ENCODE data around the gene NCOA1. TPM values are rescaled to one million over a fixed set of nuclear protein-coding genes. Genes with fewer than 3 reads are reported as not detected.

Gene NCOA1
- total RNA-seq, 2 experiments from 2014 or later = 35.5 to 40.6 TPM

- Mint-ChIP-seq H3K4me1 (ENCODE audit: low read depth) (no peaks in the 10 kb centered on the region), H3K27me3 (no peaks in the 10 kb centered on the region), H3K9me3 (no peaks in the 10 kb centered on the region), H3K4me3 (no peak overlapping the region), H3K36me3 (ENCODE audit: low read depth) (peaks cover 82% of the 10 kb centered on the region), H3K27ac (no peak overlapping the region)
- CTCF ChIA-PET = no interaction called here
- Histone ChIP-seq H3K27me3 (ENCODE audit: control insufficient read depth in 1 of 2, insufficient read depth in 2 of 2, low read length in 2 of 2) (no peaks in the 10 kb centered on the region), H3K4me1 (ENCODE audit: insufficient read depth, low read length) (no peaks in the 10 kb centered on the region), H3K36me3 (ENCODE audit: insufficient read depth, low read length) (peaks cover 20% of the 10 kb centered on the region), H3K27ac (ENCODE audit: low read depth in 1 of 2, low read length in 2 of 2) (no peak overlapping the region), H3K4me3 (ENCODE audit: low read length) (no peak overlapping the region), H3K9me3 (ENCODE audit: control insufficient read depth in 1 of 2, insufficient read depth in 1 of 2, low read length in 2 of 2) (no peaks in the 10 kb centered on the region)
- POLR2A ChIA-PET = no interaction called here
- DNase-seq (no peak), ATAC-seq (ENCODE audit: poor library complexity) (no peak)
- TF ChIP-seq, protein P1, sequence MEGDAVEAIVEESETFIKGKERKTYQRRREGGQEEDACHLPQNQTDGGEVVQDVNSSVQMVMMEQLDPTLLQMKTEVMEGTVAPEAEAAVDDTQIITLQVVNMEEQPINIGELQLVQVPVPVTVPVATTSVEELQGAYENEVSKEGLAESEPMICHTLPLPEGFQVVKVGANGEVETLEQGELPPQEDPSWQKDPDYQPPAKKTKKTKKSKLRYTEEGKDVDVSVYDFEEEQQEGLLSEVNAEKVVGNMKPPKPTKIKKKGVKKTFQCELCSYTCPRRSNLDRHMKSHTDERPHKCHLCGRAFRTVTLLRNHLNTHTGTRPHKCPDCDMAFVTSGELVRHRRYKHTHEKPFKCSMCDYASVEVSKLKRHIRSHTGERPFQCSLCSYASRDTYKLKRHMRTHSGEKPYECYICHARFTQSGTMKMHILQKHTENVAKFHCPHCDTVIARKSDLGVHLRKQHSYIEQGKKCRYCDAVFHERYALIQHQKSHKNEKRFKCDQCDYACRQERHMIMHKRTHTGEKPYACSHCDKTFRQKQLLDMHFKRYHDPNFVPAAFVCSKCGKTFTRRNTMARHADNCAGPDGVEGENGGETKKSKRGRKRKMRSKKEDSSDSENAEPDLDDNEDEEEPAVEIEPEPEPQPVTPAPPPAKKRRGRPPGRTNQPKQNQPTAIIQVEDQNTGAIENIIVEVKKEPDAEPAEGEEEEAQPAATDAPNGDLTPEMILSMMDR (IDR thresholded peaks at IDR 0.05) = no peak
- intact Hi-C loops (cut with DNase I, micrococcal nuclease) = no loop called here
These were observed 192.4 kb downstream of the NCOA1 start for GRCh38 chr2:24683408-24683807.

DNA sequence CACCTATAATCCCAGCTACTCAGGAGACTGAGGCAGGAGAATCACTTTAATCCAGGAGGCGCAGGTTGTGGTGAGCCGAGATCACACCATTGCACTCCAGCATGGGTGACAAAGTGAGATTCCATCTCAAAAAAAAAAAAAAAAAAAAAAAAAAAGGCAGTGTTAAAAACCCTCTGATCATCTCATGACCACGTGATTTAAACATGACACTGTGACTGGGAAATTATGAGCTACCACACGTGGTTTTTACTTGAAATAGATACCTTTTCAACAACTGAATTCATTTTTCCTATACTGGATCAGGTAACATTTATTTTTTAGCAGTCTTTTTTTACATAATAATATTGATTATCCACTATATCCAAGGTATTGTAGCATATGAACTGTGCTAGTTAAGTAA is 199.5 kb downstream of the NCOA1 start:
- DNase-seq = no peak
- H3K4me3 Mint-ChIP-seq = no peak overlapping the region
- Histone ChIP-seq H3K4me3 (ENCODE audit: low read length) (no peak overlapping the region), H3K27ac (ENCODE audit: low read depth in 1 of 2, low read length in 2 of 2) (no peak overlapping the region), H3K27me3 (ENCODE audit: control insufficient read depth in 1 of 2, insufficient read depth in 2 of 2, low read length in 2 of 2) (no peaks in the 10 kb centered on the region), H3K4me1 (ENCODE audit: insufficient read depth, low read length) (no peaks in the 10 kb centered on the region), H3K36me3 (ENCODE audit: insufficient read depth, low read length) (peaks cover 23% of the 10 kb centered on the region), H3K9me3 (ENCODE audit: control insufficient read depth in 1 of 2, insufficient read depth in 1 of 2, low read length in 2 of 2) (no peaks in the 10 kb centered on the region)
- H3K9me3 Mint-ChIP-seq = no peaks in the 10 kb centered on the region
- no peak overlapping the region for H3K27ac Mint-ChIP-seq
- no peaks in the 10 kb centered on the region for H3K27me3 Mint-ChIP-seq
- CTCF ChIA-PET = no interaction called here
- H3K4me1 Mint-ChIP-seq (ENCODE audit: low read depth) = no peaks in the 10 kb centered on the region
- ATAC-seq (ENCODE audit: poor library complexity) = no peak
- peaks cover 76% of the 10 kb centered on the region for H3K36me3 Mint-ChIP-seq (ENCODE audit: low read depth)
- POLR2A ChIA-PET = no interaction called here
- TF ChIP-seq, protein P1 (IDR thresholded peaks at IDR 0.05) = no peak
- intact Hi-C loops (cut with DNase I, micrococcal nuclease) = no loop called here

DNA sequence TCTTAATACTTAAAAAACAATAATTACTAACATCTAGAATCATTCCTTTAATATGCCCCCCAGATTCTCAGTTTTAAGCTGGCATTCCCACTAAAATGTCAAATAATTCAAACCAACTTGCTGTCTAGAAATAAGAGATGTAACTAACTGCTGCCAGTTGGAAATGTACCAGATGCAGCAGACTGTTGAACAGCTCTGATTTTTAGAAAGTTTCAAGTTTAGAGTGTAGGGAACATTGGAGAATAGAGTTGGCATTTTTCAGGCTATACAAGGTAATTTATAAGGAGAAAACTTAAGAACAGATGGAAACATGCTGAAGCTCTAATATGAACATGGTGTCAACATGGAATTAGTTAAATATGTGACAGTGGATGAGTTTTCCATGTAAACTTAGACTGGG is 200.8 kb downstream of the NCOA1 start:
- intact Hi-C loops (cut with DNase I, micrococcal nuclease) = no loop called here
- no peaks in the 10 kb centered on the region for H3K4me1 Mint-ChIP-seq (ENCODE audit: low read depth)
- H3K27me3 ChIP-seq (ENCODE audit: control insufficient read depth in 1 of 2, insufficient read depth in 2 of 2, low read length in 2 of 2) = no peaks in the 10 kb centered on the region
- no peak overlapping the region for H3K27ac Mint-ChIP-seq
- H3K9me3 Mint-ChIP-seq = no peaks in the 10 kb centered on the region
- H3K36me3 Mint-ChIP-seq (ENCODE audit: low read depth) = peaks cover 73% of the 10 kb centered on the region
- H3K4me3 ChIP-seq (ENCODE audit: low read length) = no peak overlapping the region
- no peak overlapping the region for H3K27ac ChIP-seq (ENCODE audit: low read depth in 1 of 2, low read length in 2 of 2)
- H3K4me3 Mint-ChIP-seq = no peak overlapping the region
- ATAC-seq (ENCODE audit: poor library complexity) = no peak
- no peak for DNase-seq
- no peaks in the 10 kb centered on the region for H3K4me1 ChIP-seq (ENCODE audit: insufficient read depth, low read length)
- ChIA-PET CTCF (no interaction called here), POLR2A (no interaction called here)
- no peaks in the 10 kb centered on the region for H3K9me3 ChIP-seq (ENCODE audit: control insufficient read depth in 1 of 2, insufficient read depth in 1 of 2, low read length in 2 of 2)
- TF ChIP-seq, protein P1 (IDR thresholded peaks at IDR 0.05) = no peak
- H3K27me3 Mint-ChIP-seq = no peaks in the 10 kb centered on the region
- H3K36me3 ChIP-seq (ENCODE audit: insufficient read depth, low read length) = peaks cover 23% of the 10 kb centered on the region

All from CD4-positive, alpha-beta T cell (primary cell).